Umbilical cord (tissue), 2 donors: ENCODE measurements around the gene FAM98C. TPM values are rescaled to one million over a fixed set of nuclear protein-coding genes. Genes with fewer than 3 reads are reported as not detected.
"Not testable (repeated sequence)": the region's sequence is repeated elsewhere in the genome, so short reads cannot be mapped to it uniquely, and the experiment has no call there.

Experiments
- DNase-seq: peaks from one replicate; pipeline ENCODE4 v3.0.0-alpha.2; 2015; ENCODE audit warnings: low spot score
- total RNA-seq: library from RNA; depleted of rRNA; stranded (reverse); fragments of >200 nt; gene quantifications from one replicate; pipeline ENCODE4 v1.2.3, GENCODE V29; 2014; ENCODE audit warnings: low replicate concordance; ENCODE audit not compliant: insufficient read depth

Gene FAM98C
- total RNA-seq, 1 donor from 2014 or later = 6.7 TPM

DNA sequence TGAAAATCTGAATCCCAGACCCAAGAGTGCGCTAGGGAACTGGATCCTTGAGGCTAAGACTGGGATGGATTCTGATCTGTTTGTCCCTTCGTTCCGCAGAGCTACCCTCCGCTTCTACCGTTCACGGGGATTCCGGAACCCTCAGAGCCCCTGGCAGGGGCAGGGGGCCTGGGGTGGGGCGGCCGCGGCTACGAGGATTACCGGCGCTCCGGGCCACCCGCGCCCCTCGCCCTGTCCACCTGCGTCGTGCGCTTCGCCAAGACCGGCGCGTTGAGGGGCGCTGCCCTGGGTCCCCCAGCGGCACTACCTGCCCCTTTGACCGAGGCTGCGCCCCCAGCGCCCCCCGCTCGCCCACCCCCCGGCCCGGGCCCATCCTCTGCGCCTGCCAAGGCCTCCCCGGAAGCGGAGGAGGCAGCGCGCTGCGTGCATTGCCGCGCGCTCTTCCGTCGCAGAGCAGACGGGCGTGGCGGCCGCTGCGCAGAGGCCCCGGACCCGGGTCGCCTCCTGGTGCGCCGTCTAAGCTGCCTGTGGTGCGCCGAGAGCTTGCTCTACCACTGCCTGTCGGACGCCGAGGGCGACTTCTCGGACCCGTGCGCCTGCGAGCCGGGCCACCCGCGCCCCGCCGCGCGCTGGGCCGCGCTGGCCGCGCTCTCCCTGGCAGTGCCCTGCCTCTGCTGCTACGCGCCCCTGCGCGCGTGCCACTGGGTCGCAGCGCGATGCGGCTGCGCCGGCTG lies 7.3 kb upstream of the FAM98C start:
- no peak for DNase-seq

DNA sequence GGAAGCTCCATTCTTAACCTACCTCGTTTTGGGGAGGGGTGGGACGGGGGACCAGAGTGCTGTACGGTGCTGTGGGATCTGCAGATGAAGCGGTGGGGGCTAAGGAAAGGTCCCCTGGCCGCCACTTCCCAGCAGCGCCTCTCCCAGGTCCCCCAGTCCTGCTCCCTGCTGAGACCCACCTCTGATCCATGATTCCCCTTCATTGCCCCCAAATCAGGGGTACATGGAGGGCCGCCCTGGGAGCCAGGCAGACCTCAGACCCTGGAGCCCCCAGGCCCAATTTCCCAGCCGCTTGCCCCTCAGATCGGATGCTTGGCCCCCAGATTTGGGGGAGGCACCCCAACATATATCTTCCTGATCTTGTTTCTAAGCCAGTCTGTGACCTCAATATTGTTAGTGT lies 3.8 kb upstream of the FAM98C start:
- DNase-seq = no peak

DNA sequence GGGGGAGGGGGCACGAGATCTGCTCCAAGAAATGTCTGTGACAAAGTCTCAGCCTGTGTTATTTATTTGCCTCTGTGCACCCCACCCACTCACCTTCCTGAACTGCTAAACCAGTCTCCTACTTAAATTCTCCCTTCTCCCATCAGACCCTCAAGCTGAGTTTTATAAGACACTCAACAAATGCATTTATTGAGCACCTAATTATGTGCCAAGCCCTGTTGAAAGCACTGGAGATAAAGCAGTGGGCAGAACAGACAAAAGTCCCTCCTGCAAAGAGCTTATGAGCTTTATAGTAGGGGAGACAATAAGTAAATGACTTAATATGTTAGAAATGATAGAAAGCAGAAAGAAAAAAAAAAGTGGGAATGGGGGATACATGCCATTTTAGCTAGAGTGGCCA lies 3.4 kb upstream of the FAM98C start:
- DNase-seq = no peak

DNA sequence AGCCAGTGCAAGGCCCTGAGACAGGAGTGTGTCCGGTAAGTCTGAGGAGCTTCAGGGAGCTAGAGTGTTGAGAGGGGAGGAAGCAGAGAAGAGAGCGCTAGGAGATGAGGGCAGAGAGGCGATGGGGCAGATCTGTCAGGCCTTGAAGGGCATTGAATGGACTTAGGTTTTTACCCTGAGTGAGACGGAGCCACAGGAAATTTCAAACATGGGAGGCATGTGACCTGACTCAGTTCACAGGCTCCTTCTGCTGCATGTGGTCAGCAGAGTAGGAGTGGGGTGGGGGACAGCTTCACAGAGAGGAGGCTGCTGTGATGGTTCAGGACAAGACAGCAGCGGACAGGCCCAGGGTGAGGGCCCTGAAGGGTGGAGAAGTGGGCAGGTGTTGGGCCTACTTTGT lies 2.5 kb upstream of the FAM98C start:
- DNase-seq = no peak

DNA sequence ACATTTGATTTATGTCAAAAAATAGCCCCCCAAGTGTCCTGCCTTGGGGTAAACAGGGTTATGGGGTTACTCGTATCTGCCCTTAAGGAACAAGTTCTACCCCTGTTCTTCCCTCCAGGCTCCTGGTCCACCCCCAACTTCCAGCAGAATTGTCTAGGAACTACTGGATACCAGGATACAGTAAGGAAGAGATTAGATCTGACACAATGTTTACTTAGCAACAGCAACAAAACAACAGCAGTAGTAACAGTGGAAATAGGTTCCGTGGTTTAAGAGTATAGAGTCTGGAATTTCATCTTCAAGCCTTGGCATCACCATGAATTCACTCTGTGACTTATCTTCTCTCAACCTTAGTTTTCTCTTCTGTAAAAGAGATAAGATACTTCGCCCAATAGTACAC lies 1.7 kb upstream of the FAM98C start:
- DNase-seq = no peak

DNA sequence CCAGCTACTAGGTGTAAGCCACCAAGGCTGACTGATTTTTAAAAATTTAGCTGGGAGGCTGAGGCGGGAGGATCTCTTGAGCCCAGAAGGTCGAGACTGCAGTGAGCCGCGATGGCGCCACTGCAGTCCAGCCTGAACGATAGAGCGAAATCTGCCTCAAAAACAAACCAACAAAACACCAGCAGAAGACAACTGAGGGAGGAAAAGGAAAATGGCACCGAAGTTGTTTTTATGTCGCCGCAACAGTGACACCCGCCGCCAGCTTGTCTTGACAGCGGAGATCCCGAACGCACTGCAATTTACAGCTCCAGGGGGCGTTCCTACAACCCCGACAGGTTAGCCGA lies 298 bp upstream of the FAM98C start:
- DNase-seq = no peak

DNA sequence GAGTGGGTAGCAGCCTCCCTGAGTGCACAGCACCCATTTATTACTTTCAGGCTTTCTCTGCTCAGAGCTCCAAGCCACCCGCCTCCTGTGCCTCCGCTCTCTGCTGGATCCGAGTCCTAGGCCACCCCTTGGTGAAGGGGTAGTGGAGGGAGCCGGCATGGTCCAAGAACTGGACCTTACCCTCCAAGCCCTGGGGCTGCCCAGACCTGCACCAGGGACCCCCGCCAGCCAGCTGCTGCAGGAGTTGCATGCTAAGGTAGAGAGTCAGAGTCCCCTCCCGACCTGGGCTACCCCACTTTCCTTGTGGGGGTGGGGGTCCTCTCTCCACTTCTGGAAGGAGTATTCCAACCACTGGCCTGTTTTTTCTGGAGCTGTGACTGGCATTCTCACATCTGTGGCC lies 2.0 kb downstream of the FAM98C start:
- DNase-seq = no peak

DNA sequence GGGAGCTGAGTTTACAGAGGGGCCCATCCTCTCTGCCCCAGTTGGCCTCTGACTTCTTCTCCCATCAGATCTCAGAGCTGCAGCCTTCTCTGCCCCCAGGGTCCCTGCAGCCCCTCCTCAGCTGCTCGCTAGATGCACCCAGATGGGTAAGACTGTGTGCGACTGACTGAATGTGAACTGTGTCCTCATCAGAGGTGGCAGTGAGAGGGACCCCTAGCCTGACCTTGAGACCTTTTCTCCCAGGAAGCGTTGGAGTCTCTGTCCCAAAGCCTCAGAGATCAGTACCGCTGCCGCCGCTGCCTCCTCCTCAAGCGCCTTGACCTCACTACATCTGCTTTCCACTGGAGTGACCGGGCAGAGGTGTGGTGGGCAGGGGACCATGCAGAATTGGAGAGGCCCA lies 2.4 kb downstream of the FAM98C start:
- DNase-seq = no peak

DNA sequence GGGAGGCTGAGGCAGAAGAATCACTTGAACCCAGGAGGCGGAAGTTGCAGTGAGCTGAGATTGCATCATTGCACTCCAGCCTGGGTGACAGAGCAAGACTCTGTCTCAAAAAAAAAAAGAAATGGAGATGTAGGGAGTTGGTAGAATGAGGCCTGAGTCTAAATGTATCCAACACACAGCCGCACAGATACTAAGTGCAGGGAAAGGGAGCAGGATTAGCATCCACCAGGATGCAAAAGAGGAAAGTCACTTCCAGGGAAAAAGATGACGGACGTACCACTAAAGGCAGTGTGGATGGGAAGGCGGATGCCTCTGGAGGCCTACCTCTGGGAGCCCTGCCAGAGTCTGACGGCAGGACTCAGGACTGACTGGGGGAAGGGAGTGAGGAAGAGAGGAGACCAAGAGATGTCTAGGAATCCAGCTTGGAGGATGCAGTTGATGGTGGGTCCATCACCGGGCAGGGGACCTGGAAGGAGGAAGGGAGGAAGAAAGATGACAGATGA lies 6.8 kb downstream of the FAM98C start:
- peak; percentile 78 for DNase-seq

DNA sequence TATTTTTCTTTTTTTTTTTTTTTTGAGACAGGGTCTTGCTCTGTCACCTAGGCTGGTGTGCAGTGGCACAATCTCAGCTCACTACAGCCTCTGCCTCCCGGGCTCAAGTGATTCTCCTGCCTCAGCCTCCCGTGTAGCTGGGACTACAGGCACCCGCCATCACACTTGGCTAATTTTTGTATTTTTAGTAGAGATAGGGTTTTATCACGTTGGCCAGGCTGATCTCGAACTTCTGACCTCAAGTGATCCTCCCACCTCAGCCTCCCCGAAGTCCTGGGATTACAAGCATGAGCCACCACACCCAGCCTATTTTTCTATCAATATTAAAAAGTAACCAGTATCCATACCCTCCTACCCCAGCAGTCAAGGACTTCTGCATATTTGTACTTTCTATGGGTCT lies 7.5 kb downstream of the FAM98C start:
- DNase-seq = not testable (repeated sequence)

DNA sequence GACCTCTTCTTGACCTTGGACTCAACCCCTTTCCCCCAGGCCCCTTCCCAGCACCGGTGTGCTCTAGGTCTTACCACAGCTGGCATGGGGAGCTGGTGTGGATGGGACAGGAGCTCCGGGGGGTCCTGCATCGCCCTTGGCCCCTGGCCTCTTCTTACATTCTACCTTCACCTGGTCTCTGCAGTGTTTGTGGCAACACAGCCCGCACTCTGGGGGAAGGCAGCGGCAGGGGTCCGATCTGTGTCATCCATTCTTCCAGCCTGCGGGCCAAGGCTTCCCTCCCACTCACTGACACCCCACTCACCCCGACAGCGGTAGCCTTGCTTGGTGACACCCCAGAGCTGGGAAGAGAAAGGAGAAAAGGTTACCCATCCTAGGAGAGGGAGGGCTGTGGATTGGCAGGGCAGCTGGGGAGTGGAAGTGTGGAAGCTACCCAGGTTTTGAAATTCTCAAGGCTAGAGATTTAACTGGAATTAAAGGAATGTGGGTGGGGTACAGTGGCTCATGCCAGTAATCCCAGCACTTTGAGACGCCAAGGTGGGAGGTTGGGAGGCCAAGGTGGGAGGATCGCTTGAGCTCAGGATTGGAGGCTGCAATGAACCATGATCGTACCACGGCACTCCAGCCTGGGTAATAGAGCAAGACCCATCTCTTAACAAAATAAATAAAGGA lies 8.3 kb downstream of the FAM98C start:
- DNase-seq = no peak

DNA sequence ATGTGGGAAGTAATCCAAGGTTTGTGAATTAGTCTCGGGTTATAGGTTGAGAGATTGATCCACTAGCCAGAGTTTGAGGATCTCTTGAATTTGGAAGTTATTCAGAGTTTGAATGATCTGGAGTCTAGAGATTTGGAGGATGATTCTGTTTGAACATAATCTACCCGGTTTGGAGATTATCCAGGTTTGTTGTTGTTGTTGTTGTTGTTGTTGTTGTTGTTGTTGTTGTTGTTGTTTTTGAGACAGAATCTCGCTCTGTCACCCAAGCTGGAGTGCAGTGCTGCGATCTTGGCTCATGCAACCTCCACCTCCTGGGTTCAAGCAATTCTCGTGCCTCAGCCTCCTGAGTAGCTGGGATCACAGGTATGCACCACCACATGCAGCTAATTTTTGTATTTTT lies 9.0 kb downstream of the FAM98C start:
- not testable (repeated sequence) for DNase-seq

DNA sequence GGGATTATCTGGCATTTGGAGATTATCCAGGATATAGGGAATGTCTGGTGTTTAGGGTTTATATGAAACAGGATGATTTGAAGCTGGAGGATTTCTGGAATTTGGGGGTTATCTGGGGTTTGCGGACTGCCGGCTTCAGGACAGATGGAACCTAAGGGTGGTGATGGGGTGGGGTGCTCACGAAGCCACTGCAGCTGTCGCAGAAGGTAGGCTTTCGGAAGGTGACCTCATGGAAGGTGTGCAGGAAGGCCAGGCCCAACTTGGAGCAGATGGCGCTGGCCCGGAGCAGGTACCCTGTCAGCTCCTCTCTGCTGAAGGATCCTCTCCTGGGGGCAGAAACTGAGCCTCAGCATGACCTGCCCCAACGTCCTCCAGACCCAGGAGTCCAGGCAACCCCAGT lies 9.6 kb downstream of the FAM98C start:
- no peak for DNase-seq

DNA sequence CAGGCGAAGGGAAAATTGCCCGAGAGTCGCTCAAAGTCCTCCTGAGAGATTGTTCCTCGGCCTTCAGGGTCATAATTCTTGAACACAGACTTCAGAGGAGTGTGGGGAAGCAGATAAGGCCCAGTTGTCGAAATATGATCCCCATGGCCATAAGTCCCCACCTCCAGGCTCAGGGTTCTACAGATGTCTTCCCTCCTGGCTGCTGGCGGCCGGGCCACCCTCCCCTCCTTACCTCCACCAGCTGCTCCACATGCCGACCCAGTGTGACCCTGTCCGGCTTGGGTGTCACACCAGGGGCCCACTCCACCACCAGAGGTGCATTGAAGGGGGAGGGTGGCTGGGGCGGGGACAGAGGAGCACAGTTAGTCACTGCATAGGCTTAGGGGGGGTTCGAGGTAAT lies 10.1 kb downstream of the FAM98C start:
- DNase-seq = no peak

DNA sequence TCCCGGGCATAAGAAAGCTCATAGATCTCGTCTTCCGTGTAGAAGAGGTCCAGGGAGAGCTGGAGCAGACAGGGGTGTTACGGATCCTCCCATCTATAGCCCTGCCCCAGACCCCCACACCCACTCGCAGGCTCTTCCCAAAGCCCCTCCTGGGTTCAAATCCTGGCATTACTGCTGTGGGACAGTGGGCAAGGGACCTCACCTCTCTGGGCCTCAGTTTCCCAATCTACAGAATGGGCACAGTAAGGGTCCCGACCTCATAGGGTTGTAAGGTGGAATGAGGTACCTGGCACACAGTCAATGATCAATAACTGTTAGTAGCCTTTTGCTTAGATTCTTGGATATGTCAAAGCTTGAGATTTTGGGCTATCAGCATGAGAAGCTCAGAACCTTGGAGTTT lies 10.5 kb downstream of the FAM98C start:
- no peak for DNase-seq

DNA sequence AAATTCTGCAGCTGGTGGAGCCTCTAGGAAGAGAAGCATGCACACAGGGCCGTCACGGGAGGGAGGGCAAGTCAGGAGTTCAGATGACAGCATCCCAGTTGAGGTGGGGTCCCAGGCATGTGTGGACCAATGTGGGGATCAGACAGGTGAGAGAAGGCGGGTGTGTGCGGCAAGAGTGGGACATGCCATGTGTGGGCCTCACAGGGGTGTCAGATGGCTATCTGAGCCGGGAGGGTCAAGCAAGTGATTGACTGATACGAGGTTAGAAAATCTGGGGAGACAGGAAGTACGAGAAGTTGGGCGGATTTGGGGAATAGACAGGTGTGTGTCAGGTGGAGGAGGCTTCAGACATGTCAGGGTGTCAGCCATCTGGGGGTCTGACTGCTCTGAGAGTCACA lies 14.3 kb downstream of the FAM98C start:
- DNase-seq = no peak

DNA sequence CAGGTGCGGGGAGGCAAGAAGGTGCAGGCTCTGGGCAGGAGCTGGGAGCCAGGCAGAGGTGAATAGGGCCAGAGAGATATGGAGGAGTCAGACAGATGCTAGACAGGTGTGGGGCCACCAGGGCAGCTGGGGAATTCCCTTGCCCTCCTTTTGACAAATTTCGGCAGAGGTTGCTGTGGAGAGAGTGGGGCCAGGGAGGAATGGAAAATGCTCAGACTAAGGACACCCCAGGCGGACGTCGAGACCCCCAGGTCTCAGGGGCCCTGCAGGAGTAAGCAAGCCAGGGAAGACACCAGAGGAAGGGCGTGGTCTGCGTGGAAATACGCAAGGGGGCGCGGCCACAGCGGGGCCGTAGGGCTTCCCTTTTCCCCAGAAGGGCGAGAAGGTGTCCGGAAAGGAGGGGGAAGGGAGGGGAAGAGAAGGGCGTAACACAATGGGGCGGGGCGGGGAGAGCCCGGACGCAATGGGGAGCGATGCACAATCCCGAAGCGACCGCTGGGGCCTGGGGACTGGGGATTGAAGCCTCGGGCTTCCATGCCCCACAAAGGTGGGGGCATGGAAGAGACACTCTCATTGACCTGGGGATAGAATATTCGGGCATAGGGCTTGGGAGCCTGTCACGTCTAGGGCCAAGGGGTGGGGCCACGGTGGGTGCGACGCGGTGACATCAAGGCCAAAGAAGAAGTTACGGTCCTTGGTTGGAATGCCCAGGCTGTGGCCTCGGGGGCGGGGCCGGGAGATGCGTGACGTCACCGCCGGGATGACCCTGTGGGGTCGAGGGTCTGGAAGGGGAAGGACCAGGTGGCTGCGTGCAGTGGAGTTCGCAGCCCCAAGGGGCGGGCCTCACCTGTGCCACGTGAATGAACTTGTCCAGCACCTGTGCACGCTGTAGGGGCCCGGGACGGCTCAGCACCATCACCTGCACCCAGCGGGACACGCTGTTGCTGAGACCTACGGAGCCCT lies 14.9 kb downstream of the FAM98C start:
- peak; percentile 23 for DNase-seq

DNA sequence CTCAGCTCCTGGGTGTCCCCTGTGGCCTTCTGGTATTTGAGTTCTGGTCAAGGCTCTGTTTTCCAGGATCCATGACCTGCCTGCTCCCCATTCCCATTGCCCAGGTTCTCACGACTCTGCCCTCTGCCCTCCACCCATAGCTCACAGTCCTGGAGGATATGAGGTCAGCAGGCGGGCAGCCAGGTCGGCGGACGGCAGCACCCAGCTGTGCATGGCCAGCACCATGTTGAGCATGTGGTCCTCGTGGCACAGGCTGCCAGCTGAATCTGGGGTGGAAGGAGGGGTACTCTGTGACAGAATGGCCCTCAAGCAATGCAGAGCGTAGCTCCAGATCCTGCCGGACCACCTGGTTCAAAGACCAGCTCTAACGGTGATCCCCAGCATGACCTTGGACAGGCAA lies 18.0 kb downstream of the FAM98C start:
- DNase-seq = no peak

DNA sequence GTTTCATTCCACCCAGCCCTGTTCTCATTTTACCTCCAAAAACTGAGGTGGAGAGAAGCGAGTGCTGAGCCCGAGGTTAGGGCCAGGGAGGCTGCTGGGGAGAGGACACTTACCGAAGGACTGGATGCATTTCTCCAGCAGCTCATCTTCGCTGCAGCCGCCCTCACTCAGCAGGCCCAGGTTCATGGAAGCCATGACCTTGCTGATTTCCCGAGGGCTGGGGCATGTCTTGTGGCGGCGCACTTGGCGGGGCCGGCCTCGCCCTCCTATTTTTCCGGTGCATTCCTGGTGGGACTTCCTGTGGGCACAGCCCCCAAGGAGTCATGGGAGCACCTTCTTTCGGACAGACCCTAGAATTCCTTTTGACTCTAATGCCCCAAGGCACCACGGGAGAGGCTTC lies 19.0 kb downstream of the FAM98C start:
- no peak for DNase-seq

DNA sequence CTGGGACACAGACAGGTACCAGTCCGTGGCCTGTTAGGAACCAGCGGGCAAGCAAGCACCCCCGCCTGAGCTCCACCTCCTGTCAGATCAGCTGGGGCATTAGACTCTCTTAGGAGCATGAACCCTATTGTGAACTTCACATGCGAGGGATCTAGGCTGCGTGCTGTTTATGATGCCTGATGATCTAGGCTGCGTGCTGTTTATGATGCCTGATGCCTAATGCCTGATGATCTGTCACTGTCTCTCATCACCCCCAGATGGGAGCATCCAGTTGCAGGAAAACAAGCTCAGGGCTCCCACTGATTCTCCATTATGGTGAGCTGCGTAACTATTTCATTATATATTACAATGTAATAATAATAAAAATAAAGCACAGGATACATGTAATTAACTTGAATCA lies 19.5 kb downstream of the FAM98C start:
- DNase-seq = no peak

DNA sequence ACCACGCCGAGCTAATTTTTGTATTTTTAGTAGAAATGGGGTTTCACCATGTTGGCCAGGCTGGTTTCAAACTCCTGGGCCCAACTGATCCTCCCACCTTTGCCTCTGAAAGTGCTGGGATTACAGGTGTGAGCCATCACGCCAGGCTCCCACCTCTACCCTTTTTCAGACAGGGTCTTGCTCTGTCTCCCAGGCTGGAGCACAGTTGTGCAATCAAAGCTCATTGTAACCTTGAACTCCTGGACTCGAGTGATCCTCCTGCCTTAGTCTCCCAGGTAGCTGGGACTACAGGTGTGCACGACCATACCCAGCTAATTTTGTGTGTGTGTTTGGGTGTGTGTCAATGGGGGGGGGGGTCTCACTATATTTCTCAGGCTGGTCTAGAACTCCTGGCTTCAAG lies 21.4 kb downstream of the FAM98C start:
- no peak for DNase-seq

DNA sequence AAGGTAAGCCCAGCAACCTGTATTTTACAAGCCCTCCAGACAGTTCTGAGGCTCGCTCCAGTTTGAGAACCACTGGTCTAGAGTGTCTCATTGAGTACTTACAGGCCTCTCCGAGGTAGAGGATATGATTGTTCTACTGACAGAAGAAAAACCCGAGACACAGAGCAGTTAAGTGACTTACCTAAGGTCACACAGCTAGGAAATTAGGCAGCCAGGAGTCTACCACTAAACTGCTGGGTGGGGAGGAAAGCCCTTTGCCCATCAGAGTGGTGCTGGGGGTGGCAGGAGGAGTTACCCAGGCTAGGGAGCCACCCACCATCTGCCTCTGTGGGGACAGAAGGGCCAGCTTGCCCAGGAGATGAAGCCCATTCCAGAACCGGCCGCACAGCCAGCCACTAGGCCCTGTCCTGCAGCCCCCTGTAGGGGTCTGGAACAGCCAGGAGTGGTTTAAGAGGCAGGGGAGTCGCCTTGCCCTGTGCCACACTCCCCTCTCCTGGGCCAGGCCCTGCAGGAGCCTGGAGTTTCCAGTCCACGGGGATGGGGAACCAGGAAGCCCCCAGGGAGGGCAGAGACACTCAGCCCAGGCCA lies 22.4 kb downstream of the FAM98C start:
- no peak for DNase-seq
